Stimulated activated CD4-positive, alpha-beta T cell treated with anti-CD3 and anti-CD28 coated beads, Interleukin-4, amount 100 ng/mL, for 48 hours (primary cell): ENCODE results near the gene RNF214.
"Not testable (repeated sequence)": the region's sequence is repeated elsewhere in the genome, so short reads cannot be mapped to it uniquely, and the experiment has no call there.

ENCODE experiments used
- DNase-seq, 2 donors: peaks; one replicate each; pipeline ENCODE4 v3.0.0-alpha.2; 2020; ENCODE audit warnings: low read depth in 2 of 2

The RNF214 gene

DNA sequence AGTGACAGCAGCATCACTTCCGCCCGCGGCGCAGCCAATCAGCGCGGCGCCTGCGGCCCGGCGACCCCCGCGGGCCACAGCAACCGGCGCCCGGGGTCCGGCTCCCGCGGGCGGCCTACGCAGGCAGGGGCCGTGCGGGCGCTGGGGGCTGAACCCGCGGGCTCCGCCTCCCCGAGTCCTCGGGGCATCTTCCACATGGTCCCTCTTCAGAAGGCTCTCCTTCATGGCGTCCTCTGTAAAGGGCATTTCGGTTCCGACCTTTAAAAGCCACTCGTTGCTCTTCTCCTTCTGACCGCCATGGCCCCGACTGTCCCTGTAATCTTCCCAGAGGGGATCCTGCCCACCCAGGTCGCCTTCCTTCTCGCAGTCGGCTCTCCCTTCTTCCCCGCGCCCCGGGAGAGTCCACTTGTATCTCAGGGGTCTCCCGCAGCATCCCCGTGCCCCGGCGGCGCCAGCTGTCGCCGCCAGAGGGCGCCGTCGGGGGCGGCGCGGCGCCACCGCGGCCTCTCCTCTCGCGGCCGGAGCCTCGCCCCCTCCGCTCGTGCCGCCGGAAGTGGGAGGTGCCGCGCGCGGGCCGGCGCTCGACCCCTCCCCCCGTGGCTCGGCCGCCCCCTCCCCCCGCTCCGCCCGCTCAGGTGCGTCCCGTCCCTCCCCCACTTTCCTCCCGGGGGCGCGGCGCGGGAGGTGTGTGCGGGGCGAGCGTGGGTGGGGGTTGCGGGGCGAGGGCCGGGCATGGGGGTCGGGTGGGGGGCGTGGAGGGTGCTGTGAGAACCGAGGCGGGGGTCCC is at the start of gene RNF214:
Gene RNF214 (plus strand): TSS at position 580 of the 787 bp plus-strand sequence. CDS start 1,602 bp downstream, outside the sequence.
- DNase-seq: peak; percentile 61 to 71

DNA sequence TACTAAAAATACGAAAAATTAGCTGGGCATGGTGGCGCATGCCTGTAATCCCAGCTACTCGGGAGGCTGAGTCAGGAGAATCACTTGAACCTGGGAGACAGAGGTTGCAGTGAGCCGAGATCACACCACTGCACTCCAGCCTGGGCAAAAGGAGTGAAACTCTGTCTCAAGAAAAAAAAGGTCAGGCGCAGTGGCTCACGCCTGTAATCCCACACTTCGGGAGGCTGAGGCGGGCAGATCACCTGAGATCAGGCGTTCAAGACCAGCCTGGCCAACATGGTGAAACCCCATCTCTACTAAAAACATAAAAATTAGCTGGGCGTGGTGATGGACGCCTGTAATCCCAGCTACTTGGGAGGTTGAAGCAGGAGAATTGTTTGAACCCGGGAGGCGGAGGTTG is 49.3 kb upstream of the RNF214 start:
- DNase-seq: not testable (repeated sequence)

- DNase-seq: no peak
Measured at GRCh38 chr11:117183724-117184349, 48.6 kb upstream of the RNF214 start.

GRCh38 chr11:117185736-117186430 is 46.6 kb upstream of the RNF214 start:
- DNase-seq: no peak

DNA sequence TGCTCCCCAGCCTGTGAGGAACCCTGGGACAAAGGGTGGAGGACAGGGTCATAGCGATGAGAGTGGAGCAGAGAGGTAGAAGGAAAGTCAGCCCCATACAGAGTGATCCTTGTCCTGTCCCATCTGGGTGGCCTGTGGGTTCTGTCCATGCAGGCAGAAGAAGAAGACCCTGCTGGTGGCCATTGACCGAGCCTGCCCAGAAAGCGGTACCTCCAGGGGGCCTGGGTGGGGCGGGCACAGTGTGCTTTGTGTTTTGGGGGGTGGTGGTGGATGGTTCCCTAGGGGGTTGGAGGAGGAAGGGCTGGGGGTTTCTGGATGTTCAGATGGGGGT is 46.1 kb upstream of the RNF214 start:
- DNase-seq: no peak

DNA sequence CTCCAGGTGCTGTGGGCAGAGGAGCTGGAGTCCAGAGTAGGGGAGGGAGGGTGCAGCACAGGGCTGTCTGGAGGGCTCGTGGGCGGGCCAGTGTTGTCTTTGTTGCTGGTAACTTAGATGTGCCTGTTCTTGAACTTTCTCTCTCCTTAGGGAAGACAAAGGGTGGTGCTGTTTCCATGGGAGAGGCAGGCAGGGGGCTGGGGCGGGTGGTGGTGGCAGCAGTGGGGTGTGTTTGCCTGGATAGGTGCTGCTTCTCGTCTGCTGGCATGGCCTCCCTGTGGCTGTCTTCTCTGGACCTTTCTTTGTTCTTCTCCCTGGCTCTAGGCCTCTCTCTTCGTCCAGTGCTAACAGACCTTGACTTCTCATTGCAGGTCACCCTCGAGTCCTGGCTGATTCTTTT is 45.5 kb upstream of the RNF214 start:
- no peak for DNase-seq

DNA sequence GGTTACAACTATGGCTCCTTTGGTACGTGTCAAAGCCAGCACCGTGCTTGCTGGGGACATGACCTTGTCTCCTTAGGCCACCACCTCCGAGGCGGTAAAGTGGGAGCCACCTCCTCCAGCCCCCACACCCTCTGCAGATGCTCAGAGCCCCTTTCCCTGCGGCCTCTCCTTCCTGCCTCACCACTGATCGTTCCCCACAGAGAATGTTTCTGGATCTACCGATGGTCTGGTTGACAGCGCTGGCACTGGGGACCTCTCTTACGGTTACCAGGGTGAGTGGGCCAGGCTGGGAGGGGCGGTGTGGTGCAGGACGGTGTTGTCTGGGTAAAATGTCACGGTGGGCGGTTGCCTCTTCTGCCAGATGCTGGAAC is 45.1 kb upstream of the RNF214 start:
- DNase-seq: no peak

DNA sequence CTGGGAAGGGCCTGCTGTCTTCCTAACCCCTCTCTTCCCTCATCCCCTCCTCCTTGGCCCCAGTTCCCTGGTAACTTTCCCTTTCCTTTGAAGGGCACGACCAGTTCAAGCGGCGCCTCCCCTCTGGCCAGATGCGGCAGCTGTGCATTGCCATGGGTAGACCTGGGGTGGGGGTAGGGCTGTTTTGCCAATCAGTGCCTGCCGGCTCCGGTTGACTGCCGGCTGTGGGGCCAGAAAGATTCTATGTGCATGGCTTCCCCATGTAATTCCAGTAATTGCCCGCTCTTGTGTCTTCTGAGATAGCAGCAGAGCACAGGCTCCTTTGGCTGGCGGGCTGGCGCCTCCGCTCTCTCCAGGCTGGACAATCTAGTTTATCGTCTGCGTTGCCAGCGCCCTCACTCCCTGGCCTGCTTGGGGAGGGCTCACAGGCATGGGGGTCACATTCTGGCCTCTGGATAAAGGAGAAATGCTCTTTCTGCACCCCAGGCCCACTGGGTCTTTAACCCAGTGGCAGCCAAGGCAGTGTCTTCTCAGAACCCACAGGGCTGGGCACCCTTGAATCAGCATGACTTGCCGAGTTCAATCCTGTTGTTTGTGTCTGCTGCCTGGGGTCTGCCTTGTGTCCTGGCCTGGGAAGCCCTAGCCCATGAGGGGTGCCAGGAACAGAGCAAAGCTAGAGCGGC is 44.5 kb upstream of the RNF214 start:
- no peak for DNase-seq

GRCh38 chr11:117188620-117189081 is 43.8 kb upstream of the RNF214 start:
- no peak for DNase-seq

- no peak for DNase-seq
Measured at GRCh38 chr11:117189191-117189940, 43.1 kb upstream of the RNF214 start.

- no peak for DNase-seq
Measured at GRCh38 chr11:117189941-117190544, 42.4 kb upstream of the RNF214 start.

- no peak for DNase-seq
Measured at GRCh38 chr11:117191680-117192400, 40.6 kb upstream of the RNF214 start.

DNA sequence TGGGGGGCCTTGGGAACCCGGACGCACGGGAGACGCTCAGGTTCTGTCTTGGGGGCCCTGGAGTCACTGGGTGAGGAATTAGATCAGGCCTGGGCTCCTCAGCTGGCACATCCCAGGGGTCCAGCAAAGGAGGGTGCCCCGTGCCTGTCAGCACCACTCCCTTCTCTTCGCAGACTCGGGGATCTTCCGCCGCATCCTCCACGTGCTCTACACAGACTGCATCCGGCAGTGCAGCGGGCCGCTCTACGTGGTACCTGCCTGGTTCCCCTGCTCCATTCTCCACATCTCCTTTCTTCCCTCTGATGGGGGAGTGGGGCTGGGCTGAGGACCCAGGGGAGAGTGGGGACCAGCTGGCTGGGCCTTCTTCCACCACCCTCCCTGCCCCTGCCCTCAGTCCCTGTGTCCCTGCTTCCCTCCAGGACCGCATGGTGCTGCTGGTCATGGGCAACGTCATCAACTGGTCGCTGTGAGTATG is 40.0 kb upstream of the RNF214 start:
- no peak for DNase-seq

GRCh38 chr11:117193130-117194020 is 39.1 kb upstream of the RNF214 start:
- DNase-seq: no peak

- DNase-seq: no peak
Measured at GRCh38 chr11:117194267-117194666, 38.2 kb upstream of the RNF214 start.

DNA sequence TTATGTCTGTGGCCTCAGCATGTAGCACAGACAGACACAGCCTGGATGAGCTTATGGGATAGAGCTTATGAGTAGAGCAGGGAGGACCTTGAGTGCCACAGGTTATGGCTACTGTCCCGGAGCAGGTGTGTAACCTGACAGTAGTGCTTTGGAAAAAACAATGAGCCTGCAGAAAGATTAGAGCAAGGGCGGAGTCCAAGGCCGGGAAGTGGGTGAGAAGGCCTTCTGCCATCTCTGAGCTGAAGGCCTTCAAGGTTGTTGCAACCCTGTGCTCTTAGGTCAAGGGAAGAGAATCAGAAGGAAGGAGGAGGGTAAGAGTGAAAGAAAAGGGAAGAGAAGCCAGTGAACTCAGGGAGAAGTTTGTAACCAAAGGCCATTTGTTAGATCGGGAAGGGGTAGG is 37.2 kb upstream of the RNF214 start:
- DNase-seq: no peak

- DNase-seq: no peak
Measured at GRCh38 chr11:117195761-117196160, 36.7 kb upstream of the RNF214 start.

GRCh38 chr11:117197006-117197405 is 35.5 kb upstream of the RNF214 start:
- DNase-seq: no peak
